Tibial artery (tissue), 4 donors: ENCODE measurements around the gene CACNA1E.

Source experiments
- DNase-seq, 2 donors: peaks; one replicate each; pipeline ENCODE4 v3.0.0-alpha.2; 2019
- H3K27ac ChIP-seq, 2 donors: fragments of 200-600 bp; sonication (generic) in 1 of 2; 1 replicate in 1 of 2; 2 replicates in 1 of 2; pipeline ENCODE4 v1.5.1; 2018 to 2019; ENCODE audit warnings: mild to moderate bottlenecking in 1 of 2
- H3K27me3 ChIP-seq, 2 donors: fragments of 200-600 bp; sonication (generic) in 1 of 2; one replicate each; pipeline versions ENCODE4 v1.5.1 to v1.6.0; 2016 to 2019
- H3K36me3 ChIP-seq, 3 donors: fragments of 200-600 bp; sonication (generic) in 2 of 3; one replicate each; pipeline ENCODE4 v1.5.1; 2016 to 2019; ENCODE audit warnings: mild to moderate bottlenecking in 2 of 3
- H3K4me1 ChIP-seq, 4 donors: fragments of 200-600 bp; sonication (generic) in 2 of 4; 1 replicate in 3 of 4; 2 replicates in 1 of 4; pipeline ENCODE4 v1.5.1; 2016 to 2019
- H3K4me3 ChIP-seq, 2 donors: fragments of 200-600 bp; sonication (generic) in 1 of 2; 1 replicate in 1 of 2; 2 replicates in 1 of 2; pipeline ENCODE4 v1.5.1; 2018 to 2019; ENCODE audit warnings: mild to moderate bottlenecking in 2 of 2
- H3K9me3 ChIP-seq, 3 donors: fragments of 200-600 bp; sonication (generic) in 1 of 3; one replicate each; pipeline ENCODE4 v1.5.1; 2016 to 2019
- CTCF ChIP-seq, 2 experiments: fragments of 200-600 bp in 1 of 2; fragments of 450-650 bp in 1 of 2; IDR thresholded peaks; one replicate each; pipeline ENCODE4 v1.5.1; 2017 to 2019; ENCODE audit warnings: antibody characterized with exemption in 2 of 2, mild to moderate bottlenecking in 1 of 2, moderate library complexity in 1 of 2
- intact Hi-C: fragments of 100-400 bp; cut with DNase I; formaldehyde crosslinking; loops from one replicate; pipeline ENCODE4 v1.15.0; 2023; ENCODE audit warnings: low total_unique reads

The CACNA1E gene

GRCh38 chr1:181443231-181443853 is 40.0 kb upstream of the CACNA1E start:
- H3K9me3 ChIP-seq, result no peaks in the 10 kb centered on the region
- no peak for TF ChIP-seq CTCF (IDR thresholded peaks at IDR 0.05)
- no peaks in the 10 kb centered on the region for H3K4me1 ChIP-seq
- no peak overlapping the region for H3K27ac ChIP-seq
- no peaks in the 10 kb centered on the region for H3K27me3 ChIP-seq
- no peak for DNase-seq
- intact Hi-C loops, result no loop called here
- no peak overlapping the region for H3K4me3 ChIP-seq
- no peaks in the 10 kb centered on the region for H3K36me3 ChIP-seq

- no peak for DNase-seq
- no peaks in the 10 kb centered on the region for H3K36me3 ChIP-seq
- H3K9me3 ChIP-seq, result no peaks in the 10 kb centered on the region
- no peak overlapping the region for H3K4me3 ChIP-seq
- H3K27ac ChIP-seq, result no peak overlapping the region
- H3K4me1 ChIP-seq, result no peaks in the 10 kb centered on the region
- intact Hi-C loops, result no loop called here
- TF ChIP-seq CTCF (IDR thresholded peaks at IDR 0.05), result no peak
- no peaks in the 10 kb centered on the region for H3K27me3 ChIP-seq
Measured at GRCh38 chr1:181445436-181445835, 37.9 kb upstream of the CACNA1E start.

- no peaks in the 10 kb centered on the region for H3K4me1 ChIP-seq
- H3K36me3 ChIP-seq, result no peaks in the 10 kb centered on the region
- no peaks in the 10 kb centered on the region for H3K9me3 ChIP-seq
- H3K27ac ChIP-seq, result no peak overlapping the region
- no peaks in the 10 kb centered on the region for H3K27me3 ChIP-seq
- no peak for DNase-seq
- intact Hi-C loops, result no loop called here
- TF ChIP-seq CTCF (IDR thresholded peaks at IDR 0.05), result no peak
- no peak overlapping the region for H3K4me3 ChIP-seq
Measured at GRCh38 chr1:181448461-181448860, 34.9 kb upstream of the CACNA1E start.

GRCh38 chr1:181451661-181452230 is 31.6 kb upstream of the CACNA1E start:
- Histone ChIP-seq H3K9me3 (no peaks in the 10 kb centered on the region), H3K4me3 (no peak overlapping the region), H3K4me1 (no peaks in the 10 kb centered on the region), H3K27me3 (no peaks in the 10 kb centered on the region), H3K27ac (no peak overlapping the region), H3K36me3 (no peaks in the 10 kb centered on the region)
- no peak for TF ChIP-seq CTCF (IDR thresholded peaks at IDR 0.05)
- no peak for DNase-seq
- intact Hi-C loops, result no loop called here

GRCh38 chr1:181452746-181453145 is 30.6 kb upstream of the CACNA1E start:
- Histone ChIP-seq H3K36me3 (no peaks in the 10 kb centered on the region), H3K4me1 (no peaks in the 10 kb centered on the region), H3K27ac (no peak overlapping the region), H3K4me3 (no peak overlapping the region), H3K9me3 (no peaks in the 10 kb centered on the region), H3K27me3 (no peaks in the 10 kb centered on the region)
- no peak for DNase-seq
- no peak for TF ChIP-seq CTCF (IDR thresholded peaks at IDR 0.05)
- intact Hi-C loops, result no loop called here
